ENCODE results near the gene FAM78B.
A peak's percentile ranks its signal among the peaks of the same experiment; 100 is the strongest.

The FAM78B gene

DNA sequence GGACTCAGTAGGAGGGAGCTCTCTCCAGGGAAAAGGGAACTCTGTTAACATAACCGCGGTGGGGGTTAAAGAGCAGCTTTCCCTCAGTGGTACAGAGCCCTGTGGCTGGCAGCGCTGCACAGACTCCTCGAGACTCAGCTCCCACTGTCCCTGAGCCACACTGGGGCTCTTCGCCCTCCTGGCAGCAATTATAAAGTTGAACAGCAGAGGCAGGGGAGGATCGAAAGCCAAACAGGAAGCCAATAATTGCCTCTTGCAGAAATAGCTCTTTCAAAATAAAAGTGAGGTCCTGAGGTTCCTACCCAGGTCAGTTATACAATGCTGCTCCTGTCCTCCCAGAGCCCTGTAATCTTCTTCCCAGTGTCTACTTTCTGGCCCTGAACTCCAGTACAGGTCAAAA is 77.0 kb downstream of the FAM78B start:
- TF ChIP-seq, protein P1, sequence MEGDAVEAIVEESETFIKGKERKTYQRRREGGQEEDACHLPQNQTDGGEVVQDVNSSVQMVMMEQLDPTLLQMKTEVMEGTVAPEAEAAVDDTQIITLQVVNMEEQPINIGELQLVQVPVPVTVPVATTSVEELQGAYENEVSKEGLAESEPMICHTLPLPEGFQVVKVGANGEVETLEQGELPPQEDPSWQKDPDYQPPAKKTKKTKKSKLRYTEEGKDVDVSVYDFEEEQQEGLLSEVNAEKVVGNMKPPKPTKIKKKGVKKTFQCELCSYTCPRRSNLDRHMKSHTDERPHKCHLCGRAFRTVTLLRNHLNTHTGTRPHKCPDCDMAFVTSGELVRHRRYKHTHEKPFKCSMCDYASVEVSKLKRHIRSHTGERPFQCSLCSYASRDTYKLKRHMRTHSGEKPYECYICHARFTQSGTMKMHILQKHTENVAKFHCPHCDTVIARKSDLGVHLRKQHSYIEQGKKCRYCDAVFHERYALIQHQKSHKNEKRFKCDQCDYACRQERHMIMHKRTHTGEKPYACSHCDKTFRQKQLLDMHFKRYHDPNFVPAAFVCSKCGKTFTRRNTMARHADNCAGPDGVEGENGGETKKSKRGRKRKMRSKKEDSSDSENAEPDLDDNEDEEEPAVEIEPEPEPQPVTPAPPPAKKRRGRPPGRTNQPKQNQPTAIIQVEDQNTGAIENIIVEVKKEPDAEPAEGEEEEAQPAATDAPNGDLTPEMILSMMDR (conservative IDR thresholded peaks at IDR 0.05; ENCODE audit: low read depth, low read length), result no peak
- Histone ChIP-seq H3K36me3 (ENCODE audit: insufficient read depth) (no peaks in the 10 kb centered on the region), H2AFZ (ENCODE audit: low read depth) (no peak overlapping the region), H3K27ac (no peak overlapping the region), H3K4me1 (ENCODE audit: low read depth, poor library complexity, severe bottlenecking) (peaks cover 22% of the 10 kb centered on the region), H3K27me3 (ENCODE audit: insufficient read depth, low read depth) (no peaks in the 10 kb centered on the region), H4K20me1 (ENCODE audit: insufficient read depth) (no peaks in the 10 kb centered on the region), H3K4me3 (IDR thresholded peaks at IDR 0.05; ENCODE audit: insufficient read depth, low read depth, low read length) (no peak overlapping the region), H3K9ac (no peak overlapping the region), H3K79me2 (ENCODE audit: insufficient read depth, low read depth) (no peaks in the 10 kb centered on the region), H3K4me2 (no peak overlapping the region)

GRCh38 chr1:166088572-166088955 is 78.2 kb downstream of the FAM78B start:
- H3K79me2 ChIP-seq (ENCODE audit: insufficient read depth, low read depth), result no peaks in the 10 kb centered on the region
- no peaks in the 10 kb centered on the region for H4K20me1 ChIP-seq (ENCODE audit: insufficient read depth)
- no peak overlapping the region for H2AFZ ChIP-seq (ENCODE audit: low read depth)
- TF ChIP-seq, protein P1 (conservative IDR thresholded peaks at IDR 0.05; ENCODE audit: low read depth, low read length), result no peak
- H3K4me3 ChIP-seq (IDR thresholded peaks at IDR 0.05; ENCODE audit: insufficient read depth, low read depth, low read length), result no peak overlapping the region
- H3K27ac ChIP-seq, result no peak overlapping the region
- H3K36me3 ChIP-seq (ENCODE audit: insufficient read depth), result no peaks in the 10 kb centered on the region
- H3K4me2 ChIP-seq, result no peak overlapping the region
- no peaks in the 10 kb centered on the region for H3K27me3 ChIP-seq (ENCODE audit: insufficient read depth, low read depth)
- H3K9ac ChIP-seq, result no peak overlapping the region
- peaks cover 22% of the 10 kb centered on the region for H3K4me1 ChIP-seq (ENCODE audit: low read depth, poor library complexity, severe bottlenecking)

- Histone ChIP-seq H3K4me1 (ENCODE audit: low read depth, poor library complexity, severe bottlenecking) (peaks cover 22% of the 10 kb centered on the region), H3K4me2 (no peak overlapping the region), H3K36me3 (ENCODE audit: insufficient read depth) (no peaks in the 10 kb centered on the region), H3K4me3 (IDR thresholded peaks at IDR 0.05; ENCODE audit: insufficient read depth, low read depth, low read length) (no peak overlapping the region), H3K9ac (no peak overlapping the region), H2AFZ (ENCODE audit: low read depth) (no peak overlapping the region), H3K27ac (no peak overlapping the region), H3K27me3 (ENCODE audit: insufficient read depth, low read depth) (no peaks in the 10 kb centered on the region), H3K79me2 (ENCODE audit: insufficient read depth, low read depth) (no peaks in the 10 kb centered on the region), H4K20me1 (ENCODE audit: insufficient read depth) (no peaks in the 10 kb centered on the region)
- TF ChIP-seq, protein P1 (conservative IDR thresholded peaks at IDR 0.05; ENCODE audit: low read depth, low read length), result no peak
Observed at GRCh38 chr1:166087734-166088571, 78.8 kb downstream of the FAM78B start.

GRCh38 chr1:166086113-166086883 is 80.5 kb downstream of the FAM78B start:
- H3K4me1 ChIP-seq (ENCODE audit: low read depth, poor library complexity, severe bottlenecking), result peaks cover 34% of the 10 kb centered on the region
- H3K27ac ChIP-seq, result peak overlapping the region; percentile 29
- H3K4me2 ChIP-seq, result no peak overlapping the region
- H3K36me3 ChIP-seq (ENCODE audit: insufficient read depth), result no peaks in the 10 kb centered on the region
- H4K20me1 ChIP-seq (ENCODE audit: insufficient read depth), result no peaks in the 10 kb centered on the region
- TF ChIP-seq, protein P1 (conservative IDR thresholded peaks at IDR 0.05; ENCODE audit: low read depth, low read length), result no peak
- H3K4me3 ChIP-seq (IDR thresholded peaks at IDR 0.05; ENCODE audit: insufficient read depth, low read depth, low read length), result no peak overlapping the region
- no peak overlapping the region for H2AFZ ChIP-seq (ENCODE audit: low read depth)
- no peak overlapping the region for H3K9ac ChIP-seq
- H3K27me3 ChIP-seq (ENCODE audit: insufficient read depth, low read depth), result no peaks in the 10 kb centered on the region
- no peaks in the 10 kb centered on the region for H3K79me2 ChIP-seq (ENCODE audit: insufficient read depth, low read depth)
